ENCODE data around the gene BCL7A.

The BCL7A gene

DNA sequence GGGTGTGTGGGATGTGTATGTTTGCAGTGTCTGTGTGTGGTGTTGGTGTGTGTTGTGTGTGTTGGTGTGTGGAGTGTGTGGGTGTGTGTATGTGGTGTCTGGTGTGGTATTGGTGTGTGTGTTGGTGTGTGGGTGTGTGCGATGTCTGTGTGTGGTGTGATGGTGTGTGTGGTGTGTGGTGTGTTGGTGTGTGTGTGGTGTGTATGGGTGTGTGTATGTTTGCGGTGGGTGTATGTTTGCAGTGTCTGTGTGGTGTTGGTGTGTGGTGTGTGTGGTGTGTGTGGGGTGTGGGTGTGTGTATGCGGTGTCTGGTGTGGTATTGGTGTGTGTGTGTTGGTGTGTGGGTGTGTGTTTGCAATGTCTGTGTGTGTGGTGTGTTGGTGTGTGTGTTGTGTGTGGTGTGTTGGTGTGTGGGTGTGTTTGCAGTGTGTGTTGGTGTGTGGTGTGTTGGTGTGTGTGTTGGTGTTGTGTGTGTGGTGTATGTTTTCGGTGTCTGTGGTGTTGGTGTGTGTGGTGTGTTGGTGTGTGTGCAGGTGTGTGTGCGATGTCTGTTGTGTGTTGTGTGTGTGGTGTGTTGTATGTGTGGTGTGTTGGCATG is 72.6 kb downstream of the BCL7A start:
- no peak overlapping the region for H3K18ac ChIP-seq (ENCODE audit: low read length)
- no peak overlapping the region for H3K23ac ChIP-seq (ENCODE audit: low read length)
- no peak for DNase-seq
- no peak overlapping the region for H3K9ac ChIP-seq (ENCODE audit: low read length)
- H3K56ac ChIP-seq (ENCODE audit: low read length) = no peak overlapping the region
- H3K27ac ChIP-seq (ENCODE audit: low read depth, low read length) = no peak overlapping the region
- H4K8ac ChIP-seq (ENCODE audit: low read depth, low read length) = no peak overlapping the region
- no peak overlapping the region for H4K5ac ChIP-seq (ENCODE audit: low read length)
- H3K4me1 ChIP-seq (ENCODE audit: control insufficient read depth, low read depth, low read length) = peaks cover 6% of the 10 kb centered on the region
- no peak overlapping the region for H3K4me3 ChIP-seq (ENCODE audit: low read length)
- H3K36me3 ChIP-seq (ENCODE audit: control insufficient read depth, insufficient read depth, low read length) = no peaks in the 10 kb centered on the region
- no peak overlapping the region for H2BK5ac ChIP-seq (ENCODE audit: low read length)
- WGBS (ENCODE audit: extremely low coverage, insufficient coverage, low lambda C conversion rate) = 100% methylated on average over 2 of the region's 5 CpGs
- H3K4me2 ChIP-seq (ENCODE audit: low read length) = no peak overlapping the region
- peaks cover 41% of the 10 kb centered on the region for H3K79me2 ChIP-seq (ENCODE audit: control insufficient read depth, insufficient read depth, low read length)
- H2BK15ac ChIP-seq (replicated peaks; ENCODE audit: low read depth) = no peak overlapping the region
- H2BK120ac ChIP-seq (ENCODE audit: low read depth, low read length) = no peak overlapping the region
- H3K27me3 ChIP-seq (ENCODE audit: insufficient read depth, low read length, poor library complexity) = no peaks in the 10 kb centered on the region
- no peak overlapping the region for H2AK5ac ChIP-seq (ENCODE audit: low read length)
- H3K79me1 ChIP-seq (ENCODE audit: low read length) = peaks cover 35% of the 10 kb centered on the region
- H3K4ac ChIP-seq (ENCODE audit: low read depth, low read length) = no peak overlapping the region

DNA sequence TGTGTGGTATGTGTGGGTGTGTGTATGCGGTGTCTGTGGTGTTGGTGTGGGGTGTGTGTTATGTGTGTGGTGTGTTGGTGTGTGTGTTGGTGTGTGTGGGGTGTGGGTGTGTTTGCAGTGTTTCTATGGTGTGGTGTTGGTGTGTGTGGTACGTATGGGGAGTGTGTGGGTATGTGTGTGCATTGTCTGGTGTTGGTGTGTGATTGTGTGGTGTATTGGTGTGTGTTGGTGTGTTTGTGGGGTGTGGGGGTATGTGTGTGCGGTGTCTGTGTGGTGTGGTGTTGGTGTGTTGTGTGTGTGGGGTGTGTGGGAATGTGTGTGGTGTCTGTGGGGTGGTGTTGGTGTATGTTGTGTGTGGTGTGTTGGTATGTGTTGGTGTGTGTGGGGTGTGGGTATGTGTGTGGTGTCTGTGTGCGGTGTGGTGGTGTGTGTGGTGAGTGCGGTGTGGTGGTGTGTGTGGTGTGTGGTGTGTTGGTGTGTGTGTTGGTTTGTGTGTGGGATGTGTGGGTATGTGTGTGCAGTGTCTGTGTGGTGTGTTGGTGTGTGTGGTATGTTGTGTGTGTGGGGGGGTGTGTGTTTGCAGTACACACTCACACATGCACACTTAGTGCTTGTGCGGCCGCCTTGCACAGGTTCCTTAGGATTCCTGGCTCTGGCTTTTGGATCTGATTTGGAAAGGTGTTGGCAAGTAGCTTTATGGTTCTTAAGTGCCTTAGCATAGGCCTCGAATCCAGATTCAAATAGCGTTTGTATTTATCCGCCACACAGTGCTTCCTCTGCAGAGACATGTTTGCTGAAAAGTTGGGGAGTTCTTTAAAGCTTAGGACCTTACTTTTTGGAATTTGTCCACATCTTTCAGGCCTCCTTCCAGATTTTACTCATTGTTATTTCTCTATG is 73.3 kb downstream of the BCL7A start:
- peak overlapping the region; percentile 45 for H2AK5ac ChIP-seq (ENCODE audit: low read length)
- H3K4me3 ChIP-seq (ENCODE audit: low read length) = no peak overlapping the region
- H3K4me1 ChIP-seq (ENCODE audit: control insufficient read depth, low read depth, low read length) = peaks cover 12% of the 10 kb centered on the region
- peaks cover 36% of the 10 kb centered on the region for H3K79me1 ChIP-seq (ENCODE audit: low read length)
- no peak overlapping the region for H3K9ac ChIP-seq (ENCODE audit: low read length)
- no peaks in the 10 kb centered on the region for H3K27me3 ChIP-seq (ENCODE audit: insufficient read depth, low read length, poor library complexity)
- no peak overlapping the region for H3K4me2 ChIP-seq (ENCODE audit: low read length)
- 100% methylated on average over 5 of the region's 10 CpGs for WGBS (ENCODE audit: extremely low coverage, insufficient coverage, low lambda C conversion rate)
- no peak overlapping the region for H3K27ac ChIP-seq (ENCODE audit: low read depth, low read length)
- no peaks in the 10 kb centered on the region for H3K36me3 ChIP-seq (ENCODE audit: control insufficient read depth, insufficient read depth, low read length)
- no peak overlapping the region for H3K56ac ChIP-seq (ENCODE audit: low read length)
- no peak overlapping the region for H2BK120ac ChIP-seq (ENCODE audit: low read depth, low read length)
- peak overlapping the region; percentile 5 for H2BK5ac ChIP-seq (ENCODE audit: low read length)
- H3K79me2 ChIP-seq (ENCODE audit: control insufficient read depth, insufficient read depth, low read length) = peaks cover 40% of the 10 kb centered on the region
- no peak overlapping the region for H4K8ac ChIP-seq (ENCODE audit: low read depth, low read length)
- no peak for DNase-seq
- H4K5ac ChIP-seq (ENCODE audit: low read length) = no peak overlapping the region
- peak overlapping the region; percentile 92 for H3K23ac ChIP-seq (ENCODE audit: low read length)
- no peak overlapping the region for H3K4ac ChIP-seq (ENCODE audit: low read depth, low read length)
- H2BK15ac ChIP-seq (replicated peaks; ENCODE audit: low read depth) = no peak overlapping the region
- no peak overlapping the region for H3K18ac ChIP-seq (ENCODE audit: low read length)

DNA sequence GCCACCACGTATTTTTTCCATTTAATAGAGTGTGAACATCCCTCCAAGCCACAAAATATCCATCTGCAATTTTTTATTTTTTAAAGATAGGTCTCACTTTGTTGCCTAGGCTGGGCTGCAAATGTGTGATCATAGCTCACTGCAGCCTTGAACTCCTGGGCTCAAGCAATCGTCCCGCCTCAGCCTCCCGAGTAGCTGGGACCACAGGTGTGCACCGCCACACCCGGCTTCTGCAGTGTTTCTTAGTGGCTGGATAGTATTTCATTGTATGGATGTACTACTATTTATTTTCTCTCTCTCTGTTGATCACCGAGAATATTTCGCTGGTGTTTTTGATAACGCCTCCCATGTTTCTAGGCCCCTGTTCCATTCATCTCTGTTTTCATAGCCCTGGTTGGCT is 74.3 kb downstream of the BCL7A start:
- no CpG with 5 or more reads among the region's 9 CpGs for WGBS (ENCODE audit: extremely low coverage, insufficient coverage, low lambda C conversion rate)
- Histone ChIP-seq H3K56ac (ENCODE audit: low read length) (no peak overlapping the region), H3K4ac (ENCODE audit: low read depth, low read length) (no peak overlapping the region), H3K27ac (ENCODE audit: low read depth, low read length) (no peak overlapping the region), H3K27me3 (ENCODE audit: insufficient read depth, low read length, poor library complexity) (no peaks in the 10 kb centered on the region), H3K4me2 (ENCODE audit: low read length) (no peak overlapping the region), H3K4me3 (ENCODE audit: low read length) (no peak overlapping the region), H3K23ac (ENCODE audit: low read length) (no peak overlapping the region), H2BK5ac (ENCODE audit: low read length) (no peak overlapping the region), H4K8ac (ENCODE audit: low read depth, low read length) (no peak overlapping the region), H4K5ac (ENCODE audit: low read length) (no peak overlapping the region), H3K18ac (ENCODE audit: low read length) (no peak overlapping the region), H3K9ac (ENCODE audit: low read length) (no peak overlapping the region), H2BK15ac (replicated peaks; ENCODE audit: low read depth) (no peak overlapping the region), H2BK120ac (ENCODE audit: low read depth, low read length) (no peak overlapping the region), H3K4me1 (ENCODE audit: control insufficient read depth, low read depth, low read length) (peaks cover 12% of the 10 kb centered on the region), H2AK5ac (ENCODE audit: low read length) (no peak overlapping the region), H3K79me2 (ENCODE audit: control insufficient read depth, insufficient read depth, low read length) (peaks cover 40% of the 10 kb centered on the region), H3K79me1 (ENCODE audit: low read length) (peaks cover 34% of the 10 kb centered on the region), H3K36me3 (ENCODE audit: control insufficient read depth, insufficient read depth, low read length) (no peaks in the 10 kb centered on the region)
- DNase-seq = no peak

DNA sequence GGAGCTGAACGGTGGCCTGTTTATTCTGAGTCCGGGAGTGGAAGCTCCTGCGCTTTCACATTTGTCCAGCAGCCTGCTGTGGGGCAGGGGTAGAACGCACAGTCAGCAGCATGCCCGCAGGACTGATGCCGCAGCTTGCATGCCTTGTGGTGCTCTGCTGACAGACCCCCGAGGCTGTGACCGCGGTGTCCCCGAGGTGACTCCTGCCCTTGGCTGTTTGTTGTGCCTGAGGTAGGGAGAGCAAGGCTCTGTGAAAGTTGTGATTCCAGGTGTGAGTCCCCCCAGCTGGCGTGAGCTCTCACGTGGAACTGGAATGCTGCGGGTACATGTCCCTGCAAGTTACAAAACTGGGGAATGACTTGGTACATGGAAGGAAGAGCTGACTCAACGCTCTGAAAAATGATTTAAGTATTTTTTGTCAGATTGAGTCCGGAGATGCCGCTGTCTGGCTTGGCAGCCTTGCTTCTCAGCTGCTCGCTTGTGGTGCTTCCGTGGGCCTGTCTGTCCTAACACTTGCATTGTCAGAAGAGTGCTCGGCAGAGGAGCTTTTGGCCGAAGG is 75.0 kb downstream of the BCL7A start:
- H3K18ac ChIP-seq (ENCODE audit: low read length) = no peak overlapping the region
- H3K27me3 ChIP-seq (ENCODE audit: insufficient read depth, low read length, poor library complexity) = no peaks in the 10 kb centered on the region
- peaks cover 38% of the 10 kb centered on the region for H3K79me2 ChIP-seq (ENCODE audit: control insufficient read depth, insufficient read depth, low read length)
- peak overlapping the region; percentile 81 for H3K23ac ChIP-seq (ENCODE audit: low read length)
- peaks cover 12% of the 10 kb centered on the region for H3K4me1 ChIP-seq (ENCODE audit: control insufficient read depth, low read depth, low read length)
- no peak overlapping the region for H4K8ac ChIP-seq (ENCODE audit: low read depth, low read length)
- H3K4me2 ChIP-seq (ENCODE audit: low read length) = no peak overlapping the region
- no peak for DNase-seq
- H2BK5ac ChIP-seq (ENCODE audit: low read length) = no peak overlapping the region
- H3K4me3 ChIP-seq (ENCODE audit: low read length) = no peak overlapping the region
- H3K9ac ChIP-seq (ENCODE audit: low read length) = no peak overlapping the region
- peaks cover 34% of the 10 kb centered on the region for H3K79me1 ChIP-seq (ENCODE audit: low read length)
- no peak overlapping the region for H3K27ac ChIP-seq (ENCODE audit: low read depth, low read length)
- peak overlapping the region; percentile 47 for H3K56ac ChIP-seq (ENCODE audit: low read length)
- no CpG with 5 or more reads among the region's 20 CpGs for WGBS (ENCODE audit: extremely low coverage, insufficient coverage, low lambda C conversion rate)
- H2BK120ac ChIP-seq (ENCODE audit: low read depth, low read length) = no peak overlapping the region
- H3K4ac ChIP-seq (ENCODE audit: low read depth, low read length) = no peak overlapping the region
- H2AK5ac ChIP-seq (ENCODE audit: low read length) = no peak overlapping the region
- H4K5ac ChIP-seq (ENCODE audit: low read length) = peak overlapping the region; percentile 12
- H2BK15ac ChIP-seq (replicated peaks; ENCODE audit: low read depth) = no peak overlapping the region
- no peaks in the 10 kb centered on the region for H3K36me3 ChIP-seq (ENCODE audit: control insufficient read depth, insufficient read depth, low read length)

DNA sequence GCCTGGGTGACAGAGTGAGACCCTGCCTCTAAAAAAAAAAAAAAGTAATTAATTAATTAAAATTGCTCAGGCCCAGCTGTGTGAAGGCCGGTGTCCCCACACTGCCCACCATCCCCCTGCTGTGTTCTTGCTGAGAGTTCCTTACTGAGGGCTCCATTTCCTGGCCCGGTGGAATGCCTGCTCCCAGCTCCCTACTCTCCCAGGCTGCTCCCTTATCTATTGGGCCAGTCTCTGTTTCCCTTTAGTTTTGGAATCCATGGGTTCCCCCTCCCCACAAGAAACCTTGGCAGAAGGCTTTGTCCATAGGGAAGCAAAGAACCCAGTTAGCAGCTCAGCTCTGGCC is 75.9 kb downstream of the BCL7A start:
- no peak overlapping the region for H3K4me2 ChIP-seq (ENCODE audit: low read length)
- no peak overlapping the region for H3K9ac ChIP-seq (ENCODE audit: low read length)
- H3K79me2 ChIP-seq (ENCODE audit: control insufficient read depth, insufficient read depth, low read length) = peaks cover 31% of the 10 kb centered on the region
- peaks cover 33% of the 10 kb centered on the region for H3K79me1 ChIP-seq (ENCODE audit: low read length)
- H4K8ac ChIP-seq (ENCODE audit: low read depth, low read length) = no peak overlapping the region
- no peak overlapping the region for H3K4ac ChIP-seq (ENCODE audit: low read depth, low read length)
- H3K4me3 ChIP-seq (ENCODE audit: low read length) = no peak overlapping the region
- no peak overlapping the region for H3K27ac ChIP-seq (ENCODE audit: low read depth, low read length)
- no peak overlapping the region for H2AK5ac ChIP-seq (ENCODE audit: low read length)
- no peaks in the 10 kb centered on the region for H3K27me3 ChIP-seq (ENCODE audit: insufficient read depth, low read length, poor library complexity)
- no peak for DNase-seq
- H2BK15ac ChIP-seq (replicated peaks; ENCODE audit: low read depth) = no peak overlapping the region
- no peak overlapping the region for H2BK120ac ChIP-seq (ENCODE audit: low read depth, low read length)
- no peak overlapping the region for H3K18ac ChIP-seq (ENCODE audit: low read length)
- H3K4me1 ChIP-seq (ENCODE audit: control insufficient read depth, low read depth, low read length) = peaks cover 12% of the 10 kb centered on the region
- no peak overlapping the region for H2BK5ac ChIP-seq (ENCODE audit: low read length)
- no peak overlapping the region for H3K23ac ChIP-seq (ENCODE audit: low read length)
- H4K5ac ChIP-seq (ENCODE audit: low read length) = no peak overlapping the region
- no CpG with 5 or more reads among the region's 2 CpGs for WGBS (ENCODE audit: extremely low coverage, insufficient coverage, low lambda C conversion rate)
- H3K36me3 ChIP-seq (ENCODE audit: control insufficient read depth, insufficient read depth, low read length) = no peaks in the 10 kb centered on the region
- no peak overlapping the region for H3K56ac ChIP-seq (ENCODE audit: low read length)
